Stimulated activated CD4-positive, alpha-beta T cell treated with anti-CD3 and anti-CD28 coated beads, Interleukin-12 subunit alpha, Interleukin-12 subunit beta, amount 100 ng/mL, for 24 hours (primary cell): ENCODE measurements around the gene SEMA3C.

Experiments
- DNase-seq, 2 experiments: peaks; one replicate each; pipeline ENCODE4 v3.0.0-alpha.2; 2020; ENCODE audit warnings: low read depth in 2 of 2

SEMA3C gene

DNA sequence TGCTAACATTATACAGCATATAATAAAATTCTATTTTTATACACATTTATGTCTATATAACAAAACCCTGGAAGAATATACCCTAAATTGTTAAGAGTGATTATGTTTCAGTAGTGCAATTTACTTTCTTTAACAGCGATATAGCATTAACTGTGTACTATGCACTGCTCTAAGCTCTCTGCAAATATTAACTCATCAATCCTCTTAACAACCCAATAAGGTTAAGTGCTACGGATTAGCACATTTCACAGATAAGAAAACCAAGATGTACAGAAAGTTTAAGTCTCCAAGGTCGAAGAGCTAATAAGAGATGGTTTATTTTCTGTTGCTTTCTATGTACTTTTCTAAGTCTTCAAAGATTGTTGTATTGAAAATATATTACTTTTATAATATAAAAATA, 95.8 kb downstream of the SEMA3C start:
- no peak for DNase-seq

DNA sequence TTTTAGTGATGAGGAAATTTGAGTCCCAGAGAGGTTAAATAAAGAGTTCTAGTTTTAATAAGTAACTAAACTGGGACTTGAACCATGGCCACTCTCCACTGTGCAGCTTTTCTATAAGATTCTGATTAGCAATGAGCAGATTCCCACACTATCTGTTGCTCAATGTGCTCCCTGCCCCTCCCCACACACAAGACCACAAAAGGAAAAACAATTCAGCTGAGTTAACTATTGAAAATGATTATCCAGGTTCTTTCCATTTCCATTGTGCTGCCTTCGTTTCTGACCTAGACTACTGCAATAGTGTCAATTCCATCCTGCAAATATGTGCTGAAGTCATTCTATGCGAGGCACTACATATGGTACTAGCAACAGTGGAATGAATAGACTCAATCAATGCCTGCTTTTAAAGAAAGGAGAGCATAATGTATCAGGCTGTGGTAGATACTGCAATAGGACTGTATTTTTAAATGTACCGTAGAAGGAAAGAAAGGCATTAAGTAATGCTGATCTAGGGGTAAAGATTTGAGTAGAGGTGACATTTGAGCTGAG, 97.0 kb downstream of the SEMA3C start:
- DNase-seq, result no peak

GRCh38 chr7:80819503-80819902, 99.3 kb downstream of the SEMA3C start:
- DNase-seq, result no peak

DNA sequence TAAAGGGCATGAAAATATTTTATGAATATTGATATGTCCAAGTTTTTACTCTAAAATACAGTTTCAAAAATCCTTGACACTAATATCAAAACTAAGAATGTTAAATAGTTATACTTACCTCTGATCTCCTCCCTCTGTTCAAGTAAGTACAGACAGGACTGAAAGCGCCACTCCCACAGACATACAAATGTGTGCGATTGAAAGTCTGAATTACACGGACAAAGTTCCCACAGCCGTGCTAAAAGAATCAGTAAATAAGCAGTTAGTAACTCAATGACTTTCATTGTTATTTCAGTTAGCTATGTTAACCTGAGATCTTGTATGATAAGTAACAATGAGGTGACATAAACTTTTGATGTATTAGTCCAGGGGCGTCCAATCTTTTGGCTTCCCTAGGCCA, 100.7 kb downstream of the SEMA3C start:
- DNase-seq, result no peak

GRCh38 chr7:80816806-80817205, 102.0 kb downstream of the SEMA3C start:
- DNase-seq, result no peak

- DNase-seq, result no peak
Measured at GRCh38 chr7:80815733-80816132, 103.1 kb downstream of the SEMA3C start.

DNA sequence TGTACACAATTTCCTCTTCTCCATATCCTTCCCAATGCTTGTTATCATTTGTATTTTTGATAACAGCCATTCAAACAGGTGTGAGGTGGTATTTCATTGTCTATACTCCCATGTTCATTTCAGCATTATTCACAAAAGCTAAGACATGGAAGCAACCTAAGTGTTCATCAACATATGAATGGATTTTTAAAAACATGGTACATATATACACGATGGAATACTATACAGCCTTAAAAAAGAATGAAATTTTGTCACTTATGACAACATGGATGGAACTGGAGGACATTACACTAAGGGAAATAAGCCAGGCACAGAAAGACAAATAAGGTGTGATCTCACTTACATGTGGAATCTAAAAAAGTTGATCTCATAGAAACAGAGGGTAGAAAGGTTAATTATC, 109.3 kb downstream of the SEMA3C start:
- no peak for DNase-seq

GRCh38 chr7:80807166-80807900, 111.5 kb downstream of the SEMA3C start:
- no peak for DNase-seq

GRCh38 chr7:80806663-80807062, 112.2 kb downstream of the SEMA3C start:
- no peak for DNase-seq

DNA sequence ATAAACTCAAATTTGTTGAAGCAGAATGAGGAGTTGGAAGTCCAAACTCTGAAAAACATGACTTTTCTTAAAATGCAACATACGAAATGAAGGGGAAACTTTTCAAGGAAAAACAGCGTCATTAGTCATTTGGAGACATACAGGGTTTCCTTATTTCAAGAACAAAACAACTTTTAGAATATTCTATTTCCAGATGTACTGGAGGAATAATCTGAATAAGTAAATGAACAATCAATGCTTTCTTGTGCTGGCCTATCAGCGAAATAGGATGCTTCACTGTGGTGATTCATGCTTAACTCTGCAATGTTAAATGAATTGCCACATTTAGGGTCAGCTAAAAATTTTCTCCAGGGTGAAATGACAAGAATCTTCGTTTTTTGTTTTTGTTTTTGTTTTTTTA, 114.3 kb downstream of the SEMA3C start:
- DNase-seq, result no peak

DNA sequence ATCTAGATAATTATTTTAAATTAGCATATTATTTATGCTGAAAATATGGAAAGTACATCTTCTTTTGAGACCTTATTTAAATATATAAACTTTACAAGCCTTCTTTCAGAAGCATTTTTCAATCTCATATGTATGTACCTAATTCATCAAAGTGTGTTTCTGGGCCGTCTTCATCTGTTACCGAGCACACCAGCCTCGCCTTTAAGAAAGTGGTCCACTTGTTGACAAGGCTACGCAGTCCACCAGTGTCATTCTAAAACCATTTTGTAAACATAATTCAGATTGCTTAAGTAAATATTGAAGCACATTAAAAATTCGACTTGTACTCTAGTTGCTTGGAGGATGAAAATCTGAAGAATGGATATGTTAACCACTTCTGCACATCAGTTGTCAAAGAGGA, 116.3 kb downstream of the SEMA3C start:
- DNase-seq, result no peak

GRCh38 chr7:80794631-80795573, 123.9 kb downstream of the SEMA3C start:
- DNase-seq, result no peak

DNA sequence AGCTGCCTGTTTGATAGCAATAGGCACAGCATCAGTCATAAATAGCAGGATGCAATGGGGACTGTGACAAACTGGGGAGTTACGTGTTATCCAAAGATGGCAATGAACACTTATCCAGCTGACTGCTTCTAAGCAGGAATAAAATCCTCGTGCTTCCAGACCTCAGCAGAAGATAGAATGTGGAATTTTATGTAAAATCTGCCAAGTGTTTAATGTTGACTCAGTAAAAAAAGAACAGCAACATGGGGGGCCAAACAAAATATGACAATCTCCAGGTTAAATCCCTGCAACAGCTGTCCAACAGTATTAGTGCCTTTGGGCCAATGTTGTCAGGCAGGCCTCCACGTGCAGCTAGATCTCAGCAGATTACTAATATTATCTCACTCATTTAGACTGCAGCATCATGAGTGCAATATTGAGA, 127.3 kb downstream of the SEMA3C start:
- DNase-seq, result no peak

DNA sequence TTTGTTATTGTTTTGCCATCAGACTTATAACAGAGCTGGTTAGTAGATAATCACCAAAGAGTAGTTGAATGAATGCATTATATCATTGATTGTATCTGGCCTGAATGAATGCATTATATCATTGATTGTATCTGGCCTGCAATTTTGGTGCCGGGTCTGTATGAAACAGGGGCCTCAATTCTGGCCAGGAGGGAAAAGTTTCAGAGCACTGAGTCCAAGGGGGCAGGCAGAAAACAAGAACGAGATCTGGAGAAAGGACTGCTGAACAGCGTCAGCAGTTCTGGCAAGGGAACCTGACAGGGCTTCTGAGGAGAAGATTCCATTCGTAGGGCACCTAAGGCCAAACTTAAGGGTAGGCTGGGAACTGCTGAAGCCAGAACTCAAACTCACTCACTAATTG, 128.0 kb downstream of the SEMA3C start:
- no peak for DNase-seq

- no peak for DNase-seq
Measured at GRCh38 chr7:80787721-80788120, 131.1 kb downstream of the SEMA3C start.

GRCh38 chr7:80785961-80786536, 132.8 kb downstream of the SEMA3C start:
- DNase-seq, result no peak

DNA sequence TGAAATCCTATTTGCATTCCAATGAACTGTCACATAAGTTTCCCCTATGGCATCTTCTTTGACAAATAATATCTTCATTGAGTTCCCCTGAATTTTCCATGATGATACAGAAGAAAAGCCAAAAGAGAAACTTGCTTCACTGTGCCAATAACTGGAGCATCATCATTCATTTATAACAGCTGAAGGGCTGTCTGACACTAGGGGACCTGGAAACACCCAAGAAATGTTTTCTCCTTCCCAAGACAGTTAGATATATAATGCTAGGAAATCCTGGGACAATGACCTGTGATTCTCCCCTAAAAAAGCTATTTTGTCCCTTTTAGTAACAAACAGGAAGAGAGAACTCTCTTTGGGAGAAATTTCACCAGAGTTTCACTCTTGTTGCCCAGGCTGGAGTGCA, 133.6 kb downstream of the SEMA3C start:
- DNase-seq, result no peak

GRCh38 chr7:80783678-80784327, 135.0 kb downstream of the SEMA3C start:
- DNase-seq, result no peak

- no peak for DNase-seq
Measured at GRCh38 chr7:80783186-80783677, 135.6 kb downstream of the SEMA3C start.

- no peak for DNase-seq
Measured at GRCh38 chr7:80781561-80781979, 137.3 kb downstream of the SEMA3C start.

- no peak for DNase-seq
Measured at GRCh38 chr7:80781146-80781545, 137.7 kb downstream of the SEMA3C start.

DNA sequence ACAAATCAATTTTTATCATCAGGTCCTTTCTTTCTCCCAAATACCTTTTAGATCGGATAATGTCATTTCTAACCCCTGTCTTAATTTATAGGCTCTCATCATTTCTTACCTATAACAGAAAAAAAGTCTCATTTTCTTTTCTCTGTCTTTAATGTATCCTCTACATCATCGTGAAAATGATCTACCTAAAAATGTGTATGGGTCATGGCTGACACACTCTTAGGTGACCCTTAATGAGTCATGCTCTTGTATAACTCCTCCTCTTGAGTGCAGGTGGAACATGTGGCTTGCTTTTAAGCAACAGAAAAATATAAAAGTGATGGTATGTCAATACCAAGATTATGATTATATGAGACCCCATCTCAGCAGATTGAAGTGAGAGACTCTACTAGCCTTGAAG, 139.4 kb downstream of the SEMA3C start:
- no peak for DNase-seq
